ENCODE measurements around the gene C16orf92.

C16orf92 gene

GRCh38 chr16:29989111-29989858, 33.7 kb upstream of the C16orf92 start:
- no peak for DNase-seq

- no peak for DNase-seq
These were observed 33.0 kb upstream of the C16orf92 start for GRCh38 chr16:29990034-29990433.

- no peak for DNase-seq
These were observed 32.0 kb upstream of the C16orf92 start for GRCh38 chr16:29990883-29991570.

- no peak for DNase-seq
These were observed 31.5 kb upstream of the C16orf92 start for GRCh38 chr16:29991571-29991904.

GRCh38 chr16:29992344-29992967, 30.5 kb upstream of the C16orf92 start:
- DNase-seq = no peak

GRCh38 chr16:29993191-29993902, 29.7 kb upstream of the C16orf92 start:
- no peak for DNase-seq

- DNase-seq = no peak
These were observed 28.9 kb upstream of the C16orf92 start for GRCh38 chr16:29993903-29994599.

GRCh38 chr16:29994600-29995323, 28.2 kb upstream of the C16orf92 start:
- DNase-seq = no peak

- DNase-seq = peak; percentile 82 to 91
These were observed 27.6 kb upstream of the C16orf92 start, which contains the start of gene HIRIP3 for GRCh38 chr16:29995324-29995910. Gene HIRIP3 (minus strand): TSS chr16:29995617. CDS start chr16:29995605, 12 bp downstream.

- DNase-seq = peak; percentile 96 to 98
These were observed 26.9 kb upstream of the C16orf92 start, which contains the start of gene INO80E for GRCh38 chr16:29995911-29996765. Gene INO80E (plus strand): TSS chr16:29996241. CDS start chr16:29996311, 70 bp downstream.

- no peak for DNase-seq
These were observed 26.2 kb upstream of the C16orf92 start for GRCh38 chr16:29996766-29997250.

- no peak for DNase-seq
These were observed 23.4 kb upstream of the C16orf92 start for GRCh38 chr16:29999605-30000004.

- no peak for DNase-seq
These were observed 22.0 kb upstream of the C16orf92 start for GRCh38 chr16:30000735-30001631.

GRCh38 chr16:30002614-30003346, 20.2 kb upstream of the C16orf92 start:
- DNase-seq = no peak

- DNase-seq = no peak
These were observed 19.2 kb upstream of the C16orf92 start for GRCh38 chr16:30003670-30004423.

- no peak for DNase-seq
These were observed 18.6 kb upstream of the C16orf92 start for GRCh38 chr16:30004424-30004776.

GRCh38 chr16:30004811-30005242, 18.2 kb upstream of the C16orf92 start:
- DNase-seq = no peak

Measured in inflammatory macrophage treated with lipopolysaccharide for 1 hour (primary cell).